ENCODE data around the gene SIGLEC11. TPM values are rescaled to one million over a fixed set of nuclear protein-coding genes. Genes with fewer than 3 reads are reported as not detected.

The SIGLEC11 gene
- polyA plus RNA-seq, 1 of the 3 experiments (the other 2 are of a cell fraction), result not detected

DNA sequence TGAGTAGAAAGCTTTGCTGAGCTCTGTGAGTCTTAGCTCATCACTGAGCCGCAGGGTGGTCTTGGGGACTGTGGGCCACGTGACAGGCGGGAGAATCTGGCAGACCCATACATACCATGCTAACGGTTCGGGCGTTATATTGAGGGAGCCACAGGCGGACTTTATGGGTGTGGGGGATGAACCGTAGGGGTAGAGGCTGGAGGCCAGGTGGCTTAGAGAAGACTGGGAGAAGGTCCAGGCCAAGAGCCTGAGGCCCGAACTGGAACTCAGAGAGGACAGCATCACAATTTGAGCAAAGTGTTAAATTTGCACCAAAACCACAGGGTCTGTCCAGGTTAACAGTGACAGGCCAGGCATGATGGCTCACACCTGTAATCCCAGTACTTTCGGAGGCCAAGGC is 47.3 kb downstream of the SIGLEC11 start:
- H3K36me3 ChIP-seq (replicated peaks in 1 of 2; ENCODE audit: control insufficient read depth in 1 of 2, insufficient read depth in 2 of 2, low read length in 1 of 2), result peaks cover 14 to 27% of the 10 kb centered on the region in 2 experiments
- no peak for DNase-seq
- H3K9ac ChIP-seq, result no peak overlapping the region

DNA sequence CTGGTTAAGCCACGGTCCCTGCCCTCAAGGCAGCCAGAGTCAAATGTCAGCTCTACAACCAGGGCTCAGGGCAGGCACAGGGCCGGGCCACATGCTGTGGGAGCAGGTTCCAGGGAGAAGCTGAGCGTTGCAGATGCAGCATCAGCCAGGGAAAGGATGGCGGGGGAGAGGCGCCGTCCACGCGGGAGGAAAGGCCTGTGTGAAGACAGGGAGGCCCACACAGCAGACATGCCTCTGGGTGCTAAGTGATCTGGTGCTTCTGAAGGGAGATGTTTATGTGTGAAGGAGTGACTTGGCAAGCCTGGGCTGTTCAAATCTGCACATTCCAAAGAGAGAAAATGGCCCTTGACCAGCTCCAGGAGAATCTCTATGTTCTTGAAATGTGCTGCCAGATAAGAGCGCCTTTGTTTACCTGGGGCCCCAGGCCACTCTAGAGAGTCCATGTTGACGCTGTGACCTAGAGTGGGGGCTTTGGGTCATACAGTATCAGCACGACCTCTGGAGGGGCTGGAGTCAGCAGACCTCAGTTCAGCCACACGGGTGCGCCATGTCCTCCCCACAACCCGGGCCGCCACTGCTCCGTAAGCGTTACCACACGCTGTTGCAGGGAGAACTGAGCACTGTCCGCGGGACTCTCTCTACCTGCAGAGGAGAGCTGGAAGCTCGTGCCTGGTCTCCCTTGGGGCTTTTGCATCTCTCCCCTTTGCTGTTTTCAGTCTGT is 47.8 kb downstream of the SIGLEC11 start:
- Histone ChIP-seq H2AFZ (ENCODE audit: low read depth) (no peak overlapping the region), H3K36me3 (replicated peaks in 1 of 2; ENCODE audit: control insufficient read depth in 1 of 2, insufficient read depth in 2 of 2, low read length in 1 of 2) (peaks cover 14 to 29% of the 10 kb centered on the region in 2 experiments), H4K20me1 (ENCODE audit: insufficient read depth) (peaks cover 10% of the 10 kb centered on the region; the same call in 1 of the 2 replicates), H3K4me3 (ENCODE audit: low read depth in 2 of 2, low read length in 1 of 2) (no peak overlapping the region), H3K9me3 (no peaks in the 10 kb centered on the region), H3K79me2 (ENCODE audit: insufficient read depth) (peaks cover 38% of the 10 kb centered on the region; the same call in 1 of the 2 replicates), H3K4me2 (no peak overlapping the region), H3K4me1 (ENCODE audit: control insufficient read depth in 1 of 2, insufficient read depth in 2 of 2, low read depth in 1 of 2, low read length in 1 of 2) (no peaks in the 10 kb centered on the region), H3F3A (replicated peaks; ENCODE audit: insufficient read depth) (no peaks in the 10 kb centered on the region), H3K27ac (ENCODE audit: low read depth in 2 of 2, low read length in 1 of 2) (no peak overlapping the region), H3K9me2 (no peaks in the 10 kb centered on the region), H3K9ac (no peak overlapping the region), H3K27me3 (ENCODE audit: insufficient read depth) (no peaks in the 10 kb centered on the region)
- CTCF ChIA-PET, result interaction anchor here (1.2 to 1.7 kb wide), 2 partner anchors 23 to 25 kb away, joined by 4 to 6 read pairs; no protein-coding TSS in a partner anchor
- WGBS (ENCODE audit: low lambda C conversion rate), result 93% methylated on average over 20 of the region's 21 CpGs
- TF ChIP-seq FOXJ3 (CRISPR knock-in tag; IDR thresholded peaks at IDR 0.05) (no peak), GATA2 (CRISPR knock-in tag; IDR thresholded peaks at IDR 0.05) (no peak), MEF2A (IDR thresholded peaks at IDR 0.05; ENCODE audit: borderline replicate concordance, low read depth) (no peak), POLR2AphosphoS5 (IDR thresholded peaks at IDR 0.05; ENCODE audit: low read depth, low read length) (no peak), SIN3A (IDR thresholded peaks at IDR 0.05; ENCODE audit: borderline replicate concordance, low read depth, low read length) (no peak), EZH2phosphoT487 (IDR thresholded peaks at IDR 0.05; ENCODE audit: borderline replicate concordance, low read depth) (no peak), TEAD4 (IDR thresholded peaks at IDR 0.05; ENCODE audit: borderline replicate concordance, insufficient read depth) (no peak), FOSL2 (IDR thresholded peaks at IDR 0.05; ENCODE audit: borderline replicate concordance, low read depth) (no peak), GABPA (IDR thresholded peaks at IDR 0.05; ENCODE audit: low read depth) (no peak), NRF1 (IDR thresholded peaks at IDR 0.05; ENCODE audit: low read depth, low read length) (no peak), RFX5 (IDR thresholded peaks at IDR 0.05; ENCODE audit: low read length) (no peak), YY1 (IDR thresholded peaks at IDR 0.05; ENCODE audit: low read depth) (no peak), RCOR1 (IDR thresholded peaks at IDR 0.05; ENCODE audit: low read length) (no peak)
- TF ChIP-seq, protein P1, sequence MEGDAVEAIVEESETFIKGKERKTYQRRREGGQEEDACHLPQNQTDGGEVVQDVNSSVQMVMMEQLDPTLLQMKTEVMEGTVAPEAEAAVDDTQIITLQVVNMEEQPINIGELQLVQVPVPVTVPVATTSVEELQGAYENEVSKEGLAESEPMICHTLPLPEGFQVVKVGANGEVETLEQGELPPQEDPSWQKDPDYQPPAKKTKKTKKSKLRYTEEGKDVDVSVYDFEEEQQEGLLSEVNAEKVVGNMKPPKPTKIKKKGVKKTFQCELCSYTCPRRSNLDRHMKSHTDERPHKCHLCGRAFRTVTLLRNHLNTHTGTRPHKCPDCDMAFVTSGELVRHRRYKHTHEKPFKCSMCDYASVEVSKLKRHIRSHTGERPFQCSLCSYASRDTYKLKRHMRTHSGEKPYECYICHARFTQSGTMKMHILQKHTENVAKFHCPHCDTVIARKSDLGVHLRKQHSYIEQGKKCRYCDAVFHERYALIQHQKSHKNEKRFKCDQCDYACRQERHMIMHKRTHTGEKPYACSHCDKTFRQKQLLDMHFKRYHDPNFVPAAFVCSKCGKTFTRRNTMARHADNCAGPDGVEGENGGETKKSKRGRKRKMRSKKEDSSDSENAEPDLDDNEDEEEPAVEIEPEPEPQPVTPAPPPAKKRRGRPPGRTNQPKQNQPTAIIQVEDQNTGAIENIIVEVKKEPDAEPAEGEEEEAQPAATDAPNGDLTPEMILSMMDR (IDR thresholded peaks at IDR 0.05), result no peak
- TF ChIP-seq, protein P2, sequence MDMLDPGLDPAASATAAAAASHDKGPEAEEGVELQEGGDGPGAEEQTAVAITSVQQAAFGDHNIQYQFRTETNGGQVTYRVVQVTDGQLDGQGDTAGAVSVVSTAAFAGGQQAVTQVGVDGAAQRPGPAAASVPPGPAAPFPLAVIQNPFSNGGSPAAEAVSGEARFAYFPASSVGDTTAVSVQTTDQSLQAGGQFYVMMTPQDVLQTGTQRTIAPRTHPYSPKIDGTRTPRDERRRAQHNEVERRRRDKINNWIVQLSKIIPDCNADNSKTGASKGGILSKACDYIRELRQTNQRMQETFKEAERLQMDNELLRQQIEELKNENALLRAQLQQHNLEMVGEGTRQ (IDR thresholded peaks at IDR 0.05; ENCODE audit: borderline replicate concordance, low read depth, low read length), result no peak
- TF ChIP-seq, protein P3, sequence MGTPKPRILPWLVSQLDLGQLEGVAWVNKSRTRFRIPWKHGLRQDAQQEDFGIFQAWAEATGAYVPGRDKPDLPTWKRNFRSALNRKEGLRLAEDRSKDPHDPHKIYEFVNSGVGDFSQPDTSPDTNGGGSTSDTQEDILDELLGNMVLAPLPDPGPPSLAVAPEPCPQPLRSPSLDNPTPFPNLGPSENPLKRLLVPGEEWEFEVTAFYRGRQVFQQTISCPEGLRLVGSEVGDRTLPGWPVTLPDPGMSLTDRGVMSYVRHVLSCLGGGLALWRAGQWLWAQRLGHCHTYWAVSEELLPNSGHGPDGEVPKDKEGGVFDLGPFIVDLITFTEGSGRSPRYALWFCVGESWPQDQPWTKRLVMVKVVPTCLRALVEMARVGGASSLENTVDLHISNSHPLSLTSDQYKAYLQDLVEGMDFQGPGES (IDR thresholded peaks at IDR 0.05; ENCODE audit: low read depth, low read length), result no peak
- TF ChIP-seq, protein P4, sequence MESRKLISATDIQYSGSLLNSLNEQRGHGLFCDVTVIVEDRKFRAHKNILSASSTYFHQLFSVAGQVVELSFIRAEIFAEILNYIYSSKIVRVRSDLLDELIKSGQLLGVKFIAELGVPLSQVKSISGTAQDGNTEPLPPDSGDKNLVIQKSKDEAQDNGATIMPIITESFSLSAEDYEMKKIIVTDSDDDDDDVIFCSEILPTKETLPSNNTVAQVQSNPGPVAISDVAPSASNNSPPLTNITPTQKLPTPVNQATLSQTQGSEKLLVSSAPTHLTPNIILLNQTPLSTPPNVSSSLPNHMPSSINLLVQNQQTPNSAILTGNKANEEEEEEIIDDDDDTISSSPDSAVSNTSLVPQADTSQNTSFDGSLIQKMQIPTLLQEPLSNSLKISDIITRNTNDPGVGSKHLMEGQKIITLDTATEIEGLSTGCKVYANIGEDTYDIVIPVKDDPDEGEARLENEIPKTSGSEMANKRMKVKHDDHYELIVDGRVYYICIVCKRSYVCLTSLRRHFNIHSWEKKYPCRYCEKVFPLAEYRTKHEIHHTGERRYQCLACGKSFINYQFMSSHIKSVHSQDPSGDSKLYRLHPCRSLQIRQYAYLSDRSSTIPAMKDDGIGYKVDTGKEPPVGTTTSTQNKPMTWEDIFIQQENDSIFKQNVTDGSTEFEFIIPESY (IDR thresholded peaks at IDR 0.05; ENCODE audit: borderline replicate concordance, low read depth), result no peak
- no peak for DNase-seq
- POLR2A ChIA-PET, result no interaction called here

More for the DNA sequence above, 47.3 kb downstream of the SIGLEC11 start:
- CTCF ChIA-PET, result interaction anchor here (1.2 kb wide), 1 partner anchor 24 kb away, joined by 4 read pairs; no protein-coding TSS in a partner anchor
- no peak overlapping the region for H3K4me2 ChIP-seq
- H3K4me1 ChIP-seq (ENCODE audit: control insufficient read depth in 1 of 2, insufficient read depth in 2 of 2, low read depth in 1 of 2, low read length in 1 of 2), result no peaks in the 10 kb centered on the region
- POLR2A ChIA-PET, result no interaction called here
- WGBS (ENCODE audit: low lambda C conversion rate), result 96% methylated on average over 10 of the region's 10 CpGs
- no peaks in the 10 kb centered on the region for H3K9me3 ChIP-seq
- no peak overlapping the region for H2AFZ ChIP-seq (ENCODE audit: low read depth)
- H3K9me2 ChIP-seq, result no peaks in the 10 kb centered on the region
- H3K4me3 ChIP-seq (ENCODE audit: low read depth in 2 of 2, low read length in 1 of 2), result no peak overlapping the region
- peaks cover 10% of the 10 kb centered on the region; the same call in 1 of the 2 replicates for H4K20me1 ChIP-seq (ENCODE audit: insufficient read depth)
- no peaks in the 10 kb centered on the region for H3K27me3 ChIP-seq (ENCODE audit: insufficient read depth)
- TF ChIP-seq RCOR1 (IDR thresholded peaks at IDR 0.05; ENCODE audit: low read length) (no peak), SIN3A (IDR thresholded peaks at IDR 0.05; ENCODE audit: borderline replicate concordance, low read depth, low read length) (no peak), MXI1 (IDR thresholded peaks at IDR 0.05; ENCODE audit: low read depth, low read length) (no peak), EZH2phosphoT487 (IDR thresholded peaks at IDR 0.05; ENCODE audit: borderline replicate concordance, low read depth) (no peak)
- H3K27ac ChIP-seq (ENCODE audit: low read depth in 2 of 2, low read length in 1 of 2), result no peak overlapping the region
- no peaks in the 10 kb centered on the region for H3F3A ChIP-seq (replicated peaks; ENCODE audit: insufficient read depth)
- H3K79me2 ChIP-seq (ENCODE audit: insufficient read depth), result peaks cover 43% of the 10 kb centered on the region; the same call in 1 of the 2 replicates

All from SK-N-SH (cell line).